SKM-1 (cell line): Measurements from ENCODE around the gene EPS8L2.

Experiments used
- DNase-seq: peaks from one replicate; lab custom pipeline; 2025; ENCODE audit not compliant: unreplicated experiment; lab: John Stamatoyannopoulos, UW

Gene EPS8L2

GRCh38 chr11:703506-703905 lies 2.5 kb upstream of the EPS8L2 start:
- no peak for DNase-seq

GRCh38 chr11:704228-704674 lies 1.8 kb upstream of the EPS8L2 start:
- no peak for DNase-seq

GRCh38 chr11:704781-705645 lies 1.0 kb upstream of the EPS8L2 start:
- DNase-seq = no peak

- DNase-seq = no peak
These were observed 467 bp downstream of the EPS8L2 start for GRCh38 chr11:706439-706956.

GRCh38 chr11:706957-707816 lies 1.2 kb downstream of the EPS8L2 start:
- no peak for DNase-seq

GRCh38 chr11:707817-708420 lies 1.9 kb downstream of the EPS8L2 start:
- DNase-seq = no peak

- no peak for DNase-seq
These were observed 2.5 kb downstream of the EPS8L2 start for GRCh38 chr11:708511-708910.

GRCh38 chr11:709109-709997 lies 3.3 kb downstream of the EPS8L2 start:
- DNase-seq = no peak

GRCh38 chr11:714436-714835 lies 8.4 kb downstream of the EPS8L2 start:
- DNase-seq = no peak

GRCh38 chr11:719214-720016 lies 13.4 kb downstream of the EPS8L2 start:
- DNase-seq = no peak

GRCh38 chr11:720017-720641 lies 14.1 kb downstream of the EPS8L2 start:
- no peak for DNase-seq

- DNase-seq = no peak
These were observed 14.7 kb downstream of the EPS8L2 start for GRCh38 chr11:720642-721246.

- no peak for DNase-seq
These were observed 15.3 kb downstream of the EPS8L2 start for GRCh38 chr11:721247-721740.

GRCh38 chr11:721741-722345 lies 15.8 kb downstream of the EPS8L2 start:
- no peak for DNase-seq

- no peak for DNase-seq
These were observed 16.3 kb downstream of the EPS8L2 start for GRCh38 chr11:722346-722811.

- DNase-seq = no peak
These were observed 17.3 kb downstream of the EPS8L2 start for GRCh38 chr11:723120-723883.
